GM12874 (cell line): ENCODE measurements around the gene STARD13.

ENCODE experiments used
- CTCF ChIP-seq: IDR thresholded peaks from 2 replicates; pipeline ENCODE4 v1.5.1; 2011; ENCODE audit warnings: low read depth, mild to moderate bottlenecking, control low read depth, low read length, moderate library complexity; ENCODE audit not compliant: insufficient read depth

STARD13 gene

DNA sequence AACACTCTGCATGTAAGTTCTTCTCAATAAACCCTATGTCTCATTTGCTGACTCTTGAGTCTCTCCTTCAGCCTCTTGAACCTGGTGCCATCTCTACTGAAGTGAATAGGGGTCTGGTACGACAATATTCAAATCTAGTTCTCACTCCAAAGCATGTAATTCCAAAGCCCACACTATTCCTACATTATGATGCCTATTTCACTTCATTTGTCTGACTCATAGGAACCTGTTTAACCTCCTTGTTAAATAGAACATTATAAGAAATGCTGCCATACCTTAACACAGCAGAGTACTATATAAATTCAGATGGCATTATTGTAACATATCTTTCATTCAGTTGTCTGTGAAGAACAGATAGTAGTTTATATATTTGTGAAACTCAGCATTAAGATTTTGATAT is 67.1 kb downstream of the STARD13 start:
- TF ChIP-seq CTCF, result no peak

DNA sequence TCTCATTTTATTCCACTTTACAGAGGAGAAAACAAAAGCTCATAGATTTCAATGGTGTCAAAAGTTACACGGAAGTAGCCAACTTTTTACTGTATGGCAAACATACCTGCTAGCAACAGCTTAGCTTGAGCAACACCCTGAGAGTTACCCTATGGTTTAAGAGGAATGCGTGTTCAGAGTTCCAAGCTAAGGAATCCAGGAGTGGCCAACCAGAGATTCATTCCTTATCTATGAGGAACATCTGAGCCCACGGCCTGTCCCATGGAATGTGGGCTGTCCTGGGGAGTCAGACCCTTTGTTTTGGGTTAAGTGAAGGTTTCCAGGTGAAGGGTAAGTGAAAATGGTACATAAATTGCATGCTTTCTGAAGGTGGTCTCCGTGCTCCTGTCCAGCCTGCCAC is 67.5 kb downstream of the STARD13 start:
- no peak for TF ChIP-seq CTCF

DNA sequence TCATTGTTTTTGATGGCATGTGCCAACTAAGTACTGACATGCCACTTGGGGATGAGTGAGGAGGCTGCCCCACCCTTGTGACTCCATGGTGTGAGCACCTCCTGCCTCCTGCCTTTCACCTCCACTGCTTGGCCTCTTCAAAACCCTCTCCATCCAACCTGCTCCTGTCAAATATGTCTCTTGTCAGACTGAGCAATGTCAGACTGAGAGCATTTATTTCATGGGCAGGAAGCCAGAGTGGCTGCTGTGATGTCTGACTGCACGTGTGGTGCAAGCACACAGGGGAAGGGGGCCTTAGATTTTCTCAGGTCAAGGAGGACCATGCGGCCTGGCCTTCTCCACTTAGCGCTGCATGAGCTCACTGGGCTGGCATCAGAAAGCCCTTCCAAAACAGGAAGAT is 68.3 kb downstream of the STARD13 start:
- no peak for TF ChIP-seq CTCF

GRCh38 chr13:33213797-33214196 is 71.8 kb downstream of the STARD13 start:
- TF ChIP-seq CTCF, result no peak

DNA sequence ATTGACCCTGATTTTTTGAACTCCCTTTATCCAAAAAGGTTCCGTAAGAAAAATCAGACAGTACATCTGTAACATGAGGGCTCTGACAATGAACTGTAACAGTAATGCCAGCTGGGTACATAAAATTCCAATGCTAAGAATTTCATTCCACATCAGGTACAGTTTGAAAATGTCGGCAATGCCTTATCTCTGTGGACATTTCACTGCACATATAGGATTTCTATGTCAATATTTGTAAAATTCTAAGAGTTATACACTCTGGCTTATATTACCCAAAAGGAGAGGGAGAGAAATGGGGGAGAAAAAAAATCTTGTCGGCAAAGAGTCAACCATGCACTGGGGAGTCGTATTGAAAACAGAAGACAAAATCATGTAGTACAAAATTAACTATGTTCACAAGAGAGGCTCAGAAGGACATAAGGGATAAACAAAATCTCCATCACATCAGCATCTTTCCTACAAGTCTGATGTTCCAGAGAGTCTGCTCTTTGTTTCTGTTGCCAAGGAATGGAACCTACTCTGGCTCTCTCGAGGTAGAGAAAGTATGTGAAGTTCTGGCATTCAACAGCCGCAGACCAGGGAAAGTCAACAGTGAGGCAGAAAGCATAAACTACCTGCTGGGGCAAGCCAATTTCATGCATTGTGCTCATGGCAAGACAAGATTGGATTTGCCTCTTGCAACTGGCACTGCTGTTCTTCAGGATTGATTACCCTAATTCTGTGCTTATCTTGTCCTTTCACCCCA is 72.4 kb downstream of the STARD13 start:
- TF ChIP-seq CTCF, result no peak

DNA sequence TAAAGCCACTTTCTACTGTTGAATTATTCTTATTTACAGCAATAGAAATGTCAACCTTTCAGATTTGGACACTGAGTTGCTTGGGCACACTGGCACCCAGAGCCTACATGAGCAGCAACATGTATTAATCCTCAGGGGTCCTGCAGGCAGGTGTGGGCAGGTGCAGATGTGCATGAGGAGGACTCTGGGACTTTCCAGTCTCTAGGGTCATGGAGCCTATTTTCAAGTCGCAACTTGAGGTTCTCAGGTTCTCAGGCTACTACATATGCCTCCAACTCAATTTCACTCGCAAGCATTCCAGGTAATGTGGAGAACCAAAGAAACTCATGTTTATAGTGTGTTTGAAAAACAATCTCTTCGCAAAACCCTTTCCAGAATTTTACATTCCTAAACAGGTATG is 73.2 kb downstream of the STARD13 start:
- TF ChIP-seq CTCF, result no peak

- no peak for TF ChIP-seq CTCF
Measured at GRCh38 chr13:33210090-33210489, 75.5 kb downstream of the STARD13 start.
